SK-N-SH (cell line): ENCODE data around the gene BCO1. TPM values are rescaled to one million over a fixed set of nuclear protein-coding genes. Genes with fewer than 3 reads are reported as not detected.

Source experiments
- CTCF ChIA-PET: fragments of 300-600, 350-600 bp; formaldehyde crosslinking; extraction: SDS; loops from one replicate; lab custom pipeline; 2021; lab: Yijun Ruan, JAX
- POLR2A ChIA-PET: fragments of 350-600 bp; sonication (Branson Sonifier 250); formaldehyde crosslinking; extraction: SDS; loops from one replicate; lab custom pipeline; 2020; ENCODE audit warnings: antibody characterized with exemption, inconsistent platforms; lab: Yijun Ruan, JAX
- DNase-seq: peaks from one replicate; pipeline ENCODE4 v3.0.0; 2012
- H2AFZ ChIP-seq: fragments of 200-600 bp; sonication (generic); 2 replicates; pipeline ENCODE4 v1.8.1; 2016; ENCODE audit warnings: antibody characterized with exemption, mild to moderate bottlenecking, low read depth
- H3F3A ChIP-seq: fragments of 200-600 bp; sonication (generic); replicated peaks from 2 replicates; pipeline ENCODE3; 2016; ENCODE audit warnings: antibody characterized with exemption, mild to moderate bottlenecking; ENCODE audit not compliant: insufficient read depth
- H3K27ac ChIP-seq, 2 experiments: fragments of 200-500 bp in 1 of 2; fragments of 200-600 bp in 1 of 2; sonication (Bioruptor generic) in 1 of 2; sonication (generic), shearing (Covaris generic) in 1 of 2; 2 replicates each; pipeline versions ENCODE4 v1.5.1 to v1.6.1; 2014 to 2016; ENCODE audit warnings: low read depth in 2 of 2, inconsistent platforms in 1 of 2, low read length in 1 of 2, mild to moderate bottlenecking in 1 of 2, mixed read lengths in 1 of 2
- H3K27me3 ChIP-seq: fragments of 200-600 bp; sonication (generic), shearing (Covaris generic); 2 replicates; pipeline ENCODE4 v1.6.1; 2016; ENCODE audit warnings: mixed run types; ENCODE audit not compliant: insufficient read depth
- H3K36me3 ChIP-seq, 2 experiments: fragments of 200-500 bp in 1 of 2; fragments of 200-600 bp in 1 of 2; sonication (Bioruptor generic) in 1 of 2; sonication (generic) in 1 of 2; replicated peaks in 1 of 2; 2 replicates each; pipeline versions ENCODE3 to v1.5.1; 2014 to 2016; ENCODE audit warnings: low read length in 1 of 2, mild to moderate bottlenecking in 1 of 2; ENCODE audit not compliant: insufficient read depth in 2 of 2, control insufficient read depth in 1 of 2
- H3K4me1 ChIP-seq, 2 experiments: fragments of 200-500 bp in 1 of 2; fragments of 200-600 bp in 1 of 2; sonication (Bioruptor generic) in 1 of 2; sonication (generic), shearing (Covaris generic) in 1 of 2; 2 replicates each; pipeline versions ENCODE4 v1.5.1 to v1.6.1; 2014 to 2016; ENCODE audit warnings: low read depth in 1 of 2, low read length in 1 of 2, mixed run types in 1 of 2; ENCODE audit not compliant: insufficient read depth in 2 of 2, control insufficient read depth in 1 of 2
- H3K4me2 ChIP-seq: fragments of 200-600 bp; sonication (generic), shearing (Covaris generic); 2 replicates; pipeline ENCODE4 v1.6.1; 2017; ENCODE audit warnings: mixed run types
- H3K4me3 ChIP-seq, 2 experiments: fragments of 200-500 bp in 1 of 2; fragments of 200-600 bp in 1 of 2; sonication (Bioruptor generic) in 1 of 2; sonication (generic), shearing (Covaris generic) in 1 of 2; 2 replicates each; pipeline versions ENCODE4 v1.5.1 to v1.8.1; 2014 to 2016; ENCODE audit warnings: low read depth in 2 of 2, inconsistent platforms in 1 of 2, low read length in 1 of 2, mild to moderate bottlenecking in 1 of 2, mixed read lengths in 1 of 2, moderate library complexity in 1 of 2
- H3K79me2 ChIP-seq: fragments of 200-600 bp; sonication (generic); 2 replicates; pipeline ENCODE4 v1.8.1; 2017; ENCODE audit warnings: mild to moderate bottlenecking; ENCODE audit not compliant: insufficient read depth
- H3K9ac ChIP-seq: fragments of 200-600 bp; sonication (generic); 2 replicates; pipeline ENCODE4 v1.6.1; 2017; ENCODE audit warnings: mixed run types
- H3K9me2 ChIP-seq: fragments of 200-600 bp; sonication (generic); 2 replicates; pipeline ENCODE4 v1.6.1; 2017; ENCODE audit warnings: mixed run types
- H3K9me3 ChIP-seq: fragments of 200-600 bp; sonication (generic); 2 replicates; pipeline ENCODE4 v1.6.1; 2017; ENCODE audit warnings: mixed run types, mild to moderate bottlenecking, moderate library complexity
- H4K20me1 ChIP-seq: fragments of 200-600 bp; sonication (generic); 2 replicates; pipeline ENCODE4 v1.6.1; 2017; ENCODE audit warnings: mild to moderate bottlenecking, mixed run types; ENCODE audit not compliant: insufficient read depth
- ELF1 ChIP-seq: IDR thresholded peaks from 2 replicates; pipeline ENCODE4 v1.4.0; 2012
- EP300 ChIP-seq, 2 experiments: IDR thresholded peaks; 2 replicates each; pipeline versions ENCODE4 v1.4.0 to v1.6.1; 2012; ENCODE audit warnings: borderline replicate concordance in 1 of 2, low read depth in 1 of 2, low read length in 1 of 2
- EZH2phosphoT487 ChIP-seq: fragments of 200-600 bp; sonication (generic); IDR thresholded peaks from 2 replicates; pipeline ENCODE4 v1.6.1; 2017; ENCODE audit warnings: low read depth, mixed run types, mild to moderate bottlenecking, antibody characterized with exemption, moderate library complexity, borderline replicate concordance
- FOXJ3 ChIP-seq: sonication (generic); formaldehyde crosslinking; IDR thresholded peaks from 2 replicates; pipeline ENCODE4 v1.5.1; 2020; ENCODE audit warnings: mild to moderate bottlenecking, missing genetic modification reagents
- FOXM1 ChIP-seq: IDR thresholded peaks from 2 replicates; pipeline ENCODE4 v1.4.0; 2012; ENCODE audit warnings: low read depth, mild to moderate bottlenecking
- GATA2 ChIP-seq: sonication (generic); formaldehyde crosslinking; IDR thresholded peaks from 2 replicates; pipeline ENCODE4 v1.5.0; 2020; ENCODE audit warnings: mild to moderate bottlenecking, missing genetic modification reagents
- JUND ChIP-seq: IDR thresholded peaks from 2 replicates; pipeline ENCODE4 v1.4.0; 2012
- MEF2A ChIP-seq: IDR thresholded peaks from 2 replicates; pipeline ENCODE4 v1.4.0; 2012; ENCODE audit warnings: low read depth, borderline replicate concordance
- NFIC ChIP-seq: IDR thresholded peaks from 2 replicates; pipeline ENCODE4 v1.4.0; 2012; ENCODE audit warnings: borderline replicate concordance
- POLR2AphosphoS5 ChIP-seq: IDR thresholded peaks from 2 replicates; pipeline ENCODE4 v1.6.1; 2012; ENCODE audit warnings: low read depth, low read length
- RAD21 ChIP-seq: IDR thresholded peaks from 2 replicates; pipeline ENCODE4 v1.6.1; 2012; ENCODE audit warnings: mild to moderate bottlenecking, low read length
- SIN3A ChIP-seq: IDR thresholded peaks from 2 replicates; pipeline ENCODE4 v1.6.1; 2012; ENCODE audit warnings: low read depth, mild to moderate bottlenecking, low read length, moderate library complexity, borderline replicate concordance
- SMC3 ChIP-seq: IDR thresholded peaks from 2 replicates; pipeline ENCODE4 v1.6.1; 2012; ENCODE audit warnings: low read depth, low read length, improper control_type of control experiment
- TCF12 ChIP-seq: IDR thresholded peaks from 2 replicates; pipeline ENCODE4 v1.4.0; 2012
- TEAD4 ChIP-seq: IDR thresholded peaks from 2 replicates; pipeline ENCODE4 v1.4.0; 2012; ENCODE audit warnings: mild to moderate bottlenecking, borderline replicate concordance; ENCODE audit not compliant: insufficient read depth
- YY1 ChIP-seq: IDR thresholded peaks from 2 replicates; pipeline ENCODE4 v1.4.0; 2012; ENCODE audit warnings: low read depth, mild to moderate bottlenecking
- WGBS: methylation state at CpG from one replicate; pipeline ENCODE4 v1.1.6; 2017; ENCODE audit warnings: low lambda C conversion rate; 5-methylcytosine and 5-hydroxymethylcytosine counted together
- polyA plus RNA-seq, 3 experiments: library from polyadenylated mRNA; depleted of rRNA; stranded (reverse); fragments of >200 nt; gene quantifications; 2 replicates each; pipeline ENCODE4 v1.2.3, GENCODE V29; 2012
- TF ChIP-seq, protein P1 (sequence below): IDR thresholded peaks from 2 replicates; pipeline ENCODE4 v1.6.1; 2012; ENCODE audit warnings: mild to moderate bottlenecking, low read depth, low read length, moderate library complexity
- TF ChIP-seq, protein P2 (sequence below): IDR thresholded peaks from 2 replicates; pipeline ENCODE4; 2012
- TF ChIP-seq, protein P3 (sequence below): IDR thresholded peaks from 2 replicates; pipeline ENCODE4 v1.4.0; 2012; ENCODE audit warnings: low read depth, borderline replicate concordance
- TF ChIP-seq, protein P4 (sequence below): fragments of 150-350 bp; IDR thresholded peaks from 2 replicates; pipeline ENCODE4 v1.6.1; 2016; ENCODE audit warnings: mild to moderate bottlenecking, low read depth, low read length
- TF ChIP-seq, protein P5 (sequence below): IDR thresholded peaks from 2 replicates; pipeline ENCODE4 v1.4.0; 2012; ENCODE audit warnings: low read depth
- TF ChIP-seq, protein P6 (sequence below): fragments of 200-600 bp; sonication (generic); IDR thresholded peaks from 2 replicates; pipeline ENCODE4 v1.6.1; 2017; ENCODE audit warnings: antibody characterized with exemption, mild to moderate bottlenecking, moderate library complexity

Gene BCO1
- polyA plus RNA-seq, 1 of the 3 experiments (the other 2 are of a cell fraction) = 0.02 TPM

DNA sequence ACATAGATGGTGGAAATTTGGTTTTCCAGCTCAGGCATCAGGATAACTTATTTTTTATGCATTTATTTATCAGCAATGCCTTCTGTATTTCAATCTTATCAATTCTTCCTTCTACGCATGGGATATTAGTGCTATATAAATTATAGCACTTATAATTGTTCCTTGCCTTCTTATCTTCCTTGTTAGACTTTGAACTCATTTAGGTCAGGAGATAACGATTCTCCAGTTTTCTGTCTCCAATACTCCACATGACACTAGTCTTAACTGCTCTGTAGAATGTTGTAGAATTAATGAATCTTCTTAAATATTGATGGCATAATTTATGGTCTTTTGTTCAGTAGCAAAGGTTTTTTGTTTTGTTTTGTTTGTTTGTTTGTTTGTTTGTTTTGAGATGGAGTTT lies 10.7 kb upstream of the BCO1 start (continued):
- TF ChIP-seq, protein P1, sequence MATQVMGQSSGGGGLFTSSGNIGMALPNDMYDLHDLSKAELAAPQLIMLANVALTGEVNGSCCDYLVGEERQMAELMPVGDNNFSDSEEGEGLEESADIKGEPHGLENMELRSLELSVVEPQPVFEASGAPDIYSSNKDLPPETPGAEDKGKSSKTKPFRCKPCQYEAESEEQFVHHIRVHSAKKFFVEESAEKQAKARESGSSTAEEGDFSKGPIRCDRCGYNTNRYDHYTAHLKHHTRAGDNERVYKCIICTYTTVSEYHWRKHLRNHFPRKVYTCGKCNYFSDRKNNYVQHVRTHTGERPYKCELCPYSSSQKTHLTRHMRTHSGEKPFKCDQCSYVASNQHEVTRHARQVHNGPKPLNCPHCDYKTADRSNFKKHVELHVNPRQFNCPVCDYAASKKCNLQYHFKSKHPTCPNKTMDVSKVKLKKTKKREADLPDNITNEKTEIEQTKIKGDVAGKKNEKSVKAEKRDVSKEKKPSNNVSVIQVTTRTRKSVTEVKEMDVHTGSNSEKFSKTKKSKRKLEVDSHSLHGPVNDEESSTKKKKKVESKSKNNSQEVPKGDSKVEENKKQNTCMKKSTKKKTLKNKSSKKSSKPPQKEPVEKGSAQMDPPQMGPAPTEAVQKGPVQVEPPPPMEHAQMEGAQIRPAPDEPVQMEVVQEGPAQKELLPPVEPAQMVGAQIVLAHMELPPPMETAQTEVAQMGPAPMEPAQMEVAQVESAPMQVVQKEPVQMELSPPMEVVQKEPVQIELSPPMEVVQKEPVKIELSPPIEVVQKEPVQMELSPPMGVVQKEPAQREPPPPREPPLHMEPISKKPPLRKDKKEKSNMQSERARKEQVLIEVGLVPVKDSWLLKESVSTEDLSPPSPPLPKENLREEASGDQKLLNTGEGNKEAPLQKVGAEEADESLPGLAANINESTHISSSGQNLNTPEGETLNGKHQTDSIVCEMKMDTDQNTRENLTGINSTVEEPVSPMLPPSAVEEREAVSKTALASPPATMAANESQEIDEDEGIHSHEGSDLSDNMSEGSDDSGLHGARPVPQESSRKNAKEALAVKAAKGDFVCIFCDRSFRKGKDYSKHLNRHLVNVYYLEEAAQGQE = no peak
- TF ChIP-seq, protein P2, sequence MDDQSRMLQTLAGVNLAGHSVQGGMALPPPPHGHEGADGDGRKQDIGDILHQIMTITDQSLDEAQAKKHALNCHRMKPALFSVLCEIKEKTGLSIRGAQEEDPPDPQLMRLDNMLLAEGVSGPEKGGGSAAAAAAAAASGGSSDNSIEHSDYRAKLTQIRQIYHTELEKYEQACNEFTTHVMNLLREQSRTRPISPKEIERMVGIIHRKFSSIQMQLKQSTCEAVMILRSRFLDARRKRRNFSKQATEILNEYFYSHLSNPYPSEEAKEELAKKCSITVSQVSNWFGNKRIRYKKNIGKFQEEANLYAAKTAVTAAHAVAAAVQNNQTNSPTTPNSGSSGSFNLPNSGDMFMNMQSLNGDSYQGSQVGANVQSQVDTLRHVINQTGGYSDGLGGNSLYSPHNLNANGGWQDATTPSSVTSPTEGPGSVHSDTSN = no peak
- TF ChIP-seq EP300 (IDR thresholded peaks at IDR 0.05; ENCODE audit: borderline replicate concordance in 1 of 2, low read depth in 1 of 2, low read length in 1 of 2) = no peak
- no peak for TF ChIP-seq JUND
- TF ChIP-seq, protein P3, sequence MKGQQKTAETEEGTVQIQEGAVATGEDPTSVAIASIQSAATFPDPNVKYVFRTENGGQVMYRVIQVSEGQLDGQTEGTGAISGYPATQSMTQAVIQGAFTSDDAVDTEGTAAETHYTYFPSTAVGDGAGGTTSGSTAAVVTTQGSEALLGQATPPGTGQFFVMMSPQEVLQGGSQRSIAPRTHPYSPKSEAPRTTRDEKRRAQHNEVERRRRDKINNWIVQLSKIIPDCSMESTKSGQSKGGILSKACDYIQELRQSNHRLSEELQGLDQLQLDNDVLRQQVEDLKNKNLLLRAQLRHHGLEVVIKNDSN = no peak
- TF ChIP-seq FOXJ3 (CRISPR knock-in tag) = no peak
- TF ChIP-seq SMC3 = no peak
- TF ChIP-seq, protein P4, sequence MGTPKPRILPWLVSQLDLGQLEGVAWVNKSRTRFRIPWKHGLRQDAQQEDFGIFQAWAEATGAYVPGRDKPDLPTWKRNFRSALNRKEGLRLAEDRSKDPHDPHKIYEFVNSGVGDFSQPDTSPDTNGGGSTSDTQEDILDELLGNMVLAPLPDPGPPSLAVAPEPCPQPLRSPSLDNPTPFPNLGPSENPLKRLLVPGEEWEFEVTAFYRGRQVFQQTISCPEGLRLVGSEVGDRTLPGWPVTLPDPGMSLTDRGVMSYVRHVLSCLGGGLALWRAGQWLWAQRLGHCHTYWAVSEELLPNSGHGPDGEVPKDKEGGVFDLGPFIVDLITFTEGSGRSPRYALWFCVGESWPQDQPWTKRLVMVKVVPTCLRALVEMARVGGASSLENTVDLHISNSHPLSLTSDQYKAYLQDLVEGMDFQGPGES = no peak
- TF ChIP-seq, all 33 proteins: peak for 0

DNA sequence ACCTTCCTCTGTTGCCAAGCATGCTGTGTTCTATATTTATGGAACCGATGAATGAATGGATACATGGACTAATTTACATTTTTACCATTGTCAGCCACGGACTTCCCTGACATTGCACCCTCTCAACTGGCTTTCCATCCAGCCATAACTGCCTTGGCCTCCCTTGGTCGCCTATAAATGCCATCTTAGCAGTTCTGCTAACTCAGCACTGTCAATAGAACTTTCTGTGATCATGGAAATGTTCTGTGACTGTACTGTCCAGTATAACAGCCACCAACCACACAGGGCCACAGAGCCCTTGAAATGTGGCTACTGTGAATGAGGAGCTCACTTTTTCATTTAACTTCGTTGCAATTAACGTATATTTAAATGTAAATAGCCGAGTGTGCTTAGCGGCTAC lies 8.7 kb upstream of the BCO1 start:
- ChIA-PET POLR2A (no interaction called here), CTCF (interaction anchor here (2.3 kb wide), 1 partner anchor 24 kb away, joined by 6 read pairs; no protein-coding TSS in a partner anchor)
- Histone ChIP-seq H3K79me2 (no peaks in the 10 kb centered on the region), H3K27me3 (peaks cover 12% of the 10 kb centered on the region; the same call in 1 of the 2 replicates), H3K4me3 (no peak overlapping the region), H3K9me2 (no peaks in the 10 kb centered on the region), H3K4me2 (no peak overlapping the region), H2AFZ (no peak overlapping the region), H3K27ac (no peak overlapping the region), H3K9ac (no peak overlapping the region), H3F3A (no peaks in the 10 kb centered on the region), H4K20me1 (no peaks in the 10 kb centered on the region), H3K9me3 (no peaks in the 10 kb centered on the region), H3K36me3 (no peaks in the 10 kb centered on the region), H3K4me1 (peaks cover 0 to 3% of the 10 kb centered on the region in 2 experiments; a peak in 1 of 4 replicates)
- TF ChIP-seq, protein P2 = no peak
- TF ChIP-seq NFIC (no peak), EZH2phosphoT487 (no peak), TCF12 (no peak), SIN3A (no peak), TEAD4 (no peak), MEF2A (no peak), RAD21 (no peak), YY1 (no peak), SMC3 (no peak), FOXM1 (no peak), ELF1 (no peak), GATA2 (no peak), POLR2AphosphoS5 (no peak)
- TF ChIP-seq, protein P5, sequence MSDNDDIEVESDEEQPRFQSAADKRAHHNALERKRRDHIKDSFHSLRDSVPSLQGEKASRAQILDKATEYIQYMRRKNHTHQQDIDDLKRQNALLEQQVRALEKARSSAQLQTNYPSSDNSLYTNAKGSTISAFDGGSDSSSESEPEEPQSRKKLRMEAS = no peak
- TF ChIP-seq, protein P6, sequence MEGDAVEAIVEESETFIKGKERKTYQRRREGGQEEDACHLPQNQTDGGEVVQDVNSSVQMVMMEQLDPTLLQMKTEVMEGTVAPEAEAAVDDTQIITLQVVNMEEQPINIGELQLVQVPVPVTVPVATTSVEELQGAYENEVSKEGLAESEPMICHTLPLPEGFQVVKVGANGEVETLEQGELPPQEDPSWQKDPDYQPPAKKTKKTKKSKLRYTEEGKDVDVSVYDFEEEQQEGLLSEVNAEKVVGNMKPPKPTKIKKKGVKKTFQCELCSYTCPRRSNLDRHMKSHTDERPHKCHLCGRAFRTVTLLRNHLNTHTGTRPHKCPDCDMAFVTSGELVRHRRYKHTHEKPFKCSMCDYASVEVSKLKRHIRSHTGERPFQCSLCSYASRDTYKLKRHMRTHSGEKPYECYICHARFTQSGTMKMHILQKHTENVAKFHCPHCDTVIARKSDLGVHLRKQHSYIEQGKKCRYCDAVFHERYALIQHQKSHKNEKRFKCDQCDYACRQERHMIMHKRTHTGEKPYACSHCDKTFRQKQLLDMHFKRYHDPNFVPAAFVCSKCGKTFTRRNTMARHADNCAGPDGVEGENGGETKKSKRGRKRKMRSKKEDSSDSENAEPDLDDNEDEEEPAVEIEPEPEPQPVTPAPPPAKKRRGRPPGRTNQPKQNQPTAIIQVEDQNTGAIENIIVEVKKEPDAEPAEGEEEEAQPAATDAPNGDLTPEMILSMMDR = no peak
- 37% methylated on average over 7 of the region's 7 CpGs for WGBS
- DNase-seq = no peak
